ENCODE results near the gene ZBTB7C.

ZBTB7C gene

GRCh38 chr18:48166336-48166875 is 242.8 kb downstream of the ZBTB7C start:
- no peak for DNase-seq (ENCODE audit: extremely low spot score)
- ChIA-PET CTCF (no interaction called here), POLR2A (no interaction called here)
- TF ChIP-seq ELF4 (IDR thresholded peaks at IDR 0.05) (no peak), CTBP1 (IDR thresholded peaks at IDR 0.05; ENCODE audit: borderline replicate concordance) (no peak), LEF1 (IDR thresholded peaks at IDR 0.05; ENCODE audit: borderline replicate concordance) (no peak), L3MBTL2 (conservative IDR thresholded peaks at IDR 0.05) (no peak), FOXM1 (IDR thresholded peaks at IDR 0.05; ENCODE audit: borderline replicate concordance) (no peak), PKNOX1 (IDR thresholded peaks at IDR 0.05) (no peak), TARDBP (IDR thresholded peaks at IDR 0.05) (no peak), SP1 (IDR thresholded peaks at IDR 0.05) (no peak), BHLHE40 (IDR thresholded peaks at IDR 0.05; ENCODE audit: borderline replicate concordance) (no peak), HDGF (IDR thresholded peaks at IDR 0.05; ENCODE audit: borderline replicate concordance) (no peak), FOXK2 (IDR thresholded peaks at IDR 0.05) (no peak), ZNF384 (IDR thresholded peaks at IDR 0.05) (no peak), NFRKB (IDR thresholded peaks at IDR 0.05) (no peak)

GRCh38 chr18:48165111-48165866 is 243.9 kb downstream of the ZBTB7C start:
- CTCF ChIA-PET = interaction anchor here (1.1 kb wide), 1 partner anchor 19 kb away, joined by 3 read pairs; no protein-coding TSS in a partner anchor
- no peak for DNase-seq (ENCODE audit: extremely low spot score)
- POLR2A ChIA-PET = no interaction called here
- TF ChIP-seq ELF4 (IDR thresholded peaks at IDR 0.05) (no peak), SUZ12 (IDR thresholded peaks at IDR 0.05) (no peak), FOXM1 (IDR thresholded peaks at IDR 0.05; ENCODE audit: borderline replicate concordance) (no peak), FOXA1 (IDR thresholded peaks at IDR 0.05) (no peak), FOXK2 (IDR thresholded peaks at IDR 0.05) (no peak), BHLHE40 (IDR thresholded peaks at IDR 0.05; ENCODE audit: borderline replicate concordance) (no peak)

- ChIA-PET POLR2A (no interaction called here), CTCF (interaction anchor here (0.6 to 1.1 kb wide), 2 partner anchors 12 to 19 kb away, joined by 3 read pairs; no protein-coding TSS in a partner anchor)
- TF ChIP-seq PKNOX1 (IDR thresholded peaks at IDR 0.05) (no peak), SP1 (IDR thresholded peaks at IDR 0.05) (no peak), BHLHE40 (IDR thresholded peaks at IDR 0.05; ENCODE audit: borderline replicate concordance) (no peak), ZNF384 (IDR thresholded peaks at IDR 0.05) (no peak), FOXK2 (IDR thresholded peaks at IDR 0.05) (no peak)
These were observed 244.5 kb downstream of the ZBTB7C start for GRCh38 chr18:48164701-48165100.

GRCh38 chr18:48164116-48164515 is 245.1 kb downstream of the ZBTB7C start:
- no peak for DNase-seq (ENCODE audit: extremely low spot score)
- POLR2A ChIA-PET = no interaction called here
- CTCF ChIA-PET = interaction anchor here (0.6 to 1.1 kb wide), 2 partner anchors 12 to 20 kb away, joined by 3 read pairs; no protein-coding TSS in a partner anchor
- TF ChIP-seq CTBP1 (IDR thresholded peaks at IDR 0.05; ENCODE audit: borderline replicate concordance) (no peak), BHLHE40 (IDR thresholded peaks at IDR 0.05; ENCODE audit: borderline replicate concordance) (no peak), FOXM1 (IDR thresholded peaks at IDR 0.05; ENCODE audit: borderline replicate concordance) (no peak), L3MBTL2 (conservative IDR thresholded peaks at IDR 0.05) (no peak), PKNOX1 (IDR thresholded peaks at IDR 0.05) (no peak), NFRKB (IDR thresholded peaks at IDR 0.05) (no peak), SUZ12 (IDR thresholded peaks at IDR 0.05) (no peak), SP1 (IDR thresholded peaks at IDR 0.05) (no peak), LEF1 (IDR thresholded peaks at IDR 0.05; ENCODE audit: borderline replicate concordance) (no peak)

More at GRCh38 chr18:48164701-48165100, 244.5 kb downstream of the ZBTB7C start:
- DNase-seq (ENCODE audit: extremely low spot score) = no peak

GRCh38 chr18:48163738-48164115 is 245.5 kb downstream of the ZBTB7C start:
- POLR2A ChIA-PET = no interaction called here
- no peak for DNase-seq (ENCODE audit: extremely low spot score)
- TF ChIP-seq CTBP1 (IDR thresholded peaks at IDR 0.05; ENCODE audit: borderline replicate concordance) (no peak), SUZ12 (IDR thresholded peaks at IDR 0.05) (no peak), HDGF (IDR thresholded peaks at IDR 0.05; ENCODE audit: borderline replicate concordance) (no peak), LEF1 (IDR thresholded peaks at IDR 0.05; ENCODE audit: borderline replicate concordance) (no peak), TARDBP (IDR thresholded peaks at IDR 0.05) (no peak), FOXK2 (IDR thresholded peaks at IDR 0.05) (no peak), SP1 (IDR thresholded peaks at IDR 0.05) (no peak), ARNT (IDR thresholded peaks at IDR 0.05) (no peak), ELF4 (IDR thresholded peaks at IDR 0.05) (no peak), L3MBTL2 (conservative IDR thresholded peaks at IDR 0.05) (no peak), NFRKB (IDR thresholded peaks at IDR 0.05) (no peak), PKNOX1 (IDR thresholded peaks at IDR 0.05) (no peak), BHLHE40 (IDR thresholded peaks at IDR 0.05; ENCODE audit: borderline replicate concordance) (no peak)
- CTCF ChIA-PET = interaction anchor here (2.1 kb wide), 1 partner anchor 282 kb away, joined by 5 read pairs; no protein-coding TSS in a partner anchor
